ENCODE results near the gene AP1M2.

- TF ChIP-seq POLR2A (IDR thresholded peaks at IDR 0.05) = no peak
- no peak for TF ChIP-seq CTCF (IDR thresholded peaks at IDR 0.05)
Measured at GRCh38 chr19:10634963-10635362, 47.9 kb upstream of the AP1M2 start.
